Neural progenitor cell (in vitro differentiated cells): ENCODE results near the gene TBC1D24. TPM values are rescaled to one million over a fixed set of nuclear protein-coding genes. Genes with fewer than 3 reads are reported as not detected.

Experiments used
- DNase-seq: peaks from one replicate; pipeline ENCODE4 v3.0.0-alpha.2; 2016; ENCODE audit warnings: low spot score
- H2AFZ ChIP-seq: fragments of 200-600 bp; sonication (generic); replicated peaks from 2 replicates; pipeline ENCODE4 v1.6.1; 2016; ENCODE audit warnings: antibody characterized with exemption
- H3F3A ChIP-seq: fragments of 200-600 bp; sonication (generic); 2 replicates; pipeline ENCODE4 v1.6.1; 2016; ENCODE audit warnings: antibody characterized with exemption, low read depth
- H3K27ac ChIP-seq: fragments of 200-600 bp; sonication (generic); 2 replicates; pipeline ENCODE4 v1.5.1; 2016; ENCODE audit warnings: mild to moderate bottlenecking
- H3K27me3 ChIP-seq: fragments of 200-600 bp; sonication (generic); 2 replicates; pipeline ENCODE4 v1.6.1; 2016; ENCODE audit warnings: mild to moderate bottlenecking, moderate library complexity
- H3K36me3 ChIP-seq: fragments of 200-600 bp; sonication (generic); 2 replicates; pipeline ENCODE4 v1.5.1; 2016
- H3K4me1 ChIP-seq: fragments of 200-600 bp; sonication (generic); 2 replicates; pipeline ENCODE4 v1.6.1; 2016; ENCODE audit warnings: mixed run types
- H3K4me2 ChIP-seq: fragments of 200-600 bp; sonication (generic); 2 replicates; pipeline ENCODE4 v1.6.1; 2016
- H3K4me3 ChIP-seq: fragments of 200-600 bp; sonication (generic); 2 replicates; pipeline ENCODE4 v1.5.1; 2016
- H3K79me2 ChIP-seq: fragments of 200-600 bp; sonication (generic); 2 replicates; pipeline ENCODE4 v1.6.1; 2016; ENCODE audit warnings: low read depth
- H3K9ac ChIP-seq: fragments of 200-600 bp; sonication (generic); 2 replicates; pipeline ENCODE4 v1.6.1; 2016
- H3K9me3 ChIP-seq: fragments of 200-600 bp; sonication (generic); 2 replicates; pipeline ENCODE4 v1.5.1; 2016; ENCODE audit warnings: low read depth
- H4K20me1 ChIP-seq: fragments of 200-600 bp; sonication (generic); 2 replicates; pipeline ENCODE4 v1.6.1; 2016; ENCODE audit warnings: low read depth
- H3K27ac Mint-ChIP-seq: 3 replicates; pipeline ENCODE4 v1.8.0; 2021; ENCODE audit warnings: mixed read lengths
- H3K27me3 Mint-ChIP-seq: 2 replicates; pipeline ENCODE4 v1.8.0; 2022; ENCODE audit warnings: low read depth, mild to moderate bottlenecking, inconsistent platforms, moderate library complexity, mixed read lengths; ENCODE audit not compliant: insufficient read depth
- H3K36me3 Mint-ChIP-seq: 3 replicates; pipeline ENCODE4 v1.8.0; 2021; ENCODE audit warnings: mixed read lengths
- H3K4me1 Mint-ChIP-seq: 3 replicates; pipeline ENCODE4 v1.8.0; 2021; ENCODE audit warnings: mixed read lengths
- H3K4me3 Mint-ChIP-seq: 3 replicates; pipeline ENCODE4 v1.8.0; 2021; ENCODE audit warnings: mild to moderate bottlenecking, moderate library complexity, mixed read lengths
- H3K9me3 Mint-ChIP-seq: 3 replicates; pipeline ENCODE4 v1.8.0; 2020; ENCODE audit warnings: mixed read lengths
- CTCF ChIP-seq: fragments of 200-600 bp; sonication (generic); IDR thresholded peaks from 2 replicates; pipeline ENCODE4 v1.5.1; 2017; ENCODE audit warnings: antibody characterized with exemption, mild to moderate bottlenecking
- EZH2 ChIP-seq: fragments of 200-600 bp; sonication (generic); IDR thresholded peaks from 2 replicates; pipeline ENCODE4 v1.6.1; 2017; ENCODE audit warnings: antibody characterized with exemption, mild to moderate bottlenecking, moderate library complexity
- EZH2phosphoT487 ChIP-seq: fragments of 200-600 bp; sonication (generic); IDR thresholded peaks from 2 replicates; pipeline ENCODE4 v1.6.1; 2017; ENCODE audit warnings: antibody characterized with exemption
- total RNA-seq: library from RNA; depleted of rRNA; stranded (reverse); fragments of >200 nt; gene quantifications from 2 replicates; pipeline ENCODE4 v1.2.3, GENCODE V29; 2015; ENCODE audit warnings: low replicate concordance

The TBC1D24 gene
- total RNA-seq, 1 donor from 2014 or later: 8.2 TPM

GRCh38 chr16:2512735-2513404 lies 37.9 kb downstream of the TBC1D24 start:
- H3K27me3 ChIP-seq: no peaks in the 10 kb centered on the region
- peaks cover 41% of the 10 kb centered on the region for H3K79me2 ChIP-seq
- Mint-ChIP-seq H3K9me3 (no peaks in the 10 kb centered on the region), H3K27me3 (peaks cover 17% of the 10 kb centered on the region), H3K4me1 (peaks cover 51% of the 10 kb centered on the region), H3K27ac (peak overlapping the region; percentile 93), H3K4me3 (peak overlapping the region; percentile 89), H3K36me3 (no peaks in the 10 kb centered on the region)
- DNase-seq: peak; percentile 67
- H3K36me3 ChIP-seq: no peaks in the 10 kb centered on the region
- H3F3A ChIP-seq: peaks cover 14% of the 10 kb centered on the region
- H3K9ac ChIP-seq: peak overlapping the region; percentile 98
- peak overlapping the region; percentile 99 for H3K4me3 ChIP-seq
- peak overlapping the region; percentile 43 for H2AFZ ChIP-seq
- peaks cover 37% of the 10 kb centered on the region for H4K20me1 ChIP-seq
- H3K4me2 ChIP-seq: peak overlapping the region; percentile 99
- peaks cover 29% of the 10 kb centered on the region for H3K4me1 ChIP-seq
- no peaks in the 10 kb centered on the region for H3K9me3 ChIP-seq
- TF ChIP-seq CTCF: peak; percentile 48
- TF ChIP-seq EZH2phosphoT487: no peak
- no peak for TF ChIP-seq EZH2
- H3K27ac ChIP-seq: peak overlapping the region; percentile 100

- Histone ChIP-seq H3K4me1 (peaks cover 29% of the 10 kb centered on the region), H3K4me3 (peak within 1 kb of the TSS; percentile 99), H3K27me3 (no peaks in the 10 kb centered on the region), H3F3A (peaks cover 22% of the 10 kb centered on the region), H3K36me3 (no peaks in the 10 kb centered on the region), H3K79me2 (peaks cover 49% of the 10 kb centered on the region), H3K9ac (peak within 1 kb of the TSS; percentile 98), H3K4me2 (peak within 1 kb of the TSS; percentile 99), H2AFZ (peak within 1 kb of the TSS; percentile 43), H4K20me1 (peaks cover 45% of the 10 kb centered on the region), H3K9me3 (no peaks in the 10 kb centered on the region), H3K27ac (peak within 1 kb of the TSS; percentile 100)
- peak; percentile 97 for DNase-seq
- TF ChIP-seq EZH2: no peak
- TF ChIP-seq CTCF: no peak
- no peak for TF ChIP-seq EZH2phosphoT487
- Mint-ChIP-seq H3K36me3 (no peaks in the 10 kb centered on the region), H3K27me3 (peaks cover 15% of the 10 kb centered on the region), H3K27ac (peak within 1 kb of the TSS; percentile 93), H3K9me3 (no peaks in the 10 kb centered on the region), H3K4me3 (peak within 1 kb of the TSS; percentile 93), H3K4me1 (peaks cover 51% of the 10 kb centered on the region)
These were observed 38.7 kb downstream of the TBC1D24 start, which contains the start of gene ATP6V0C for GRCh38 chr16:2513405-2514332. TSS of gene ATP6V0C (plus strand) at chr16:2513952. CDS start at chr16:2514104, 152 bp downstream.

- peak overlapping the region; percentile 92 for H3K27ac Mint-ChIP-seq
- H3K9me3 ChIP-seq: no peaks in the 10 kb centered on the region
- peaks cover 29% of the 10 kb centered on the region for H3K4me1 ChIP-seq
- no peaks in the 10 kb centered on the region for H3K9me3 Mint-ChIP-seq
- DNase-seq: peak; percentile 48
- peak overlapping the region; percentile 100 for H3K27ac ChIP-seq
- H4K20me1 ChIP-seq: peaks cover 53% of the 10 kb centered on the region
- peak overlapping the region; percentile 99 for H3K4me3 ChIP-seq
- H3F3A ChIP-seq: peaks cover 31% of the 10 kb centered on the region
- H3K4me1 Mint-ChIP-seq: peaks cover 53% of the 10 kb centered on the region
- no peaks in the 10 kb centered on the region for H3K36me3 Mint-ChIP-seq
- H3K79me2 ChIP-seq: peaks cover 57% of the 10 kb centered on the region
- no peaks in the 10 kb centered on the region for H3K27me3 ChIP-seq
- H3K36me3 ChIP-seq: no peaks in the 10 kb centered on the region
- H3K4me2 ChIP-seq: peak overlapping the region; percentile 99
- peak overlapping the region; percentile 93 for H3K4me3 Mint-ChIP-seq
- H3K9ac ChIP-seq: peak overlapping the region; percentile 98
- H3K27me3 Mint-ChIP-seq: peaks cover 15% of the 10 kb centered on the region
- TF ChIP-seq EZH2: no peak
- no peak for TF ChIP-seq CTCF
- no peak for TF ChIP-seq EZH2phosphoT487
- H2AFZ ChIP-seq: no peak overlapping the region
These were observed 39.6 kb downstream of the TBC1D24 start for GRCh38 chr16:2514333-2515179.
